NOMO-1 treated with dmso at 0.1 percent for 144 hours (cell line): ENCODE results near the gene PLK2.
A peak's percentile ranks its signal among the peaks of the same experiment; 100 is the strongest.

Experiments
- DNase-seq: peaks from one replicate; lab custom pipeline; 2025; ENCODE audit not compliant: unreplicated experiment; lab: John Stamatoyannopoulos, UW

The PLK2 gene

GRCh38 chr5:58460002-58460731 lies at the start of gene PLK2:
Gene PLK2 (minus strand): TSS chr5:58460086. CDS start chr5:58459959, 127 bp downstream.
- peak; percentile 68 for DNase-seq

GRCh38 chr5:58507715-58508114 lies 47.8 kb upstream of the PLK2 start:
- DNase-seq, result no peak

DNA sequence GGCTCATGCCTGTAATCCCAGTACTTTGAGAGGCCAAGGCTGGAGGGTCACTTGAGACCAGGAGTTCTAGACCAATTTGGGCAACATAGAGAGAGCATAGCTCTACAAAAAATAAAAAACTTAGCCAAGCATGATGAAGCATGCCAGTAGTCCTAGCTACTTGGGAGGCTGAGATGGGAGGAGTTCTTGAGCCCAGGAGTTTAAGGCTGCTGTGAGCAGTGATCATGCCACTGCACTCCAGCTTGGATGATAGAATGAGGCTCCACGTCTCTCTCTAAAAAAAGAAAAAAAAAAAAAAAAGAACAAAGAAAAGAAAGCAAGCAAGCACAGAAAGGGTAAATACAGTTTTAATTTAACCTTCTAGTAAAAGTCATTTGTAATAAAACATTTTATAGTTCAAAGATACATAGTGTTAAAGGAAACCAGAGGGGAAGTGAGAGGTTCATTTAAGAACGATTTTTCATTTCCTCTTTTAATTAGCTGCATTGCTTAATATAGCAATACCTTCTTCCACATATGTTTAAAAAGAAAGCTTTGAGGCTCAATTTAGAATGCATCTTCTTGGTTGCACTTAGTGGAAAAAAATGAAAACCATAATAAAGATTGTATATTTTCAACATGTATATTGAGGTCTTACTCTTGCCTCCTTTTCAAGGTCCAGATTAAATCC lies 46.2 kb upstream of the PLK2 start:
- DNase-seq, result no peak

DNA sequence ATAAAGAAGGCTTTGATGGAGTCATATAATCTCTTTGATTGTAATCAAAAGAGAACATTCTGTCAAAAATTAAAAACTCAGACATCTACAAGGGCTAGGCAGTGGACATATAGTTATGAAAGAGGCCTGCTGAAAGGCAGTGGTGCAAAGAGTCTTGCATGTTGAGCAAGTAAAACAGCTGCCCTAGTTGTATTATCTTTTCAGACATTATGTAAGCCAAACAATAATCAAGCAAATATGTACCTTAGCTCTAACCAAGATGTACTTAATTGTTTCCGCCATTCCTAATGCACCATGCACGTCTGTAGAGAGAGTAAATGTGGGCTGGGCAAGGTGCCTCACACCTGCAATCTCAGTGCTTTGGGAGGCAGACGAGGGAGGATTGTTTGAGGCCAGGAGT lies 45.6 kb upstream of the PLK2 start:
- DNase-seq, result no peak

GRCh38 chr5:58504766-58505165 lies 44.9 kb upstream of the PLK2 start:
- no peak for DNase-seq

GRCh38 chr5:58503390-58504046 lies 43.6 kb upstream of the PLK2 start:
- no peak for DNase-seq

DNA sequence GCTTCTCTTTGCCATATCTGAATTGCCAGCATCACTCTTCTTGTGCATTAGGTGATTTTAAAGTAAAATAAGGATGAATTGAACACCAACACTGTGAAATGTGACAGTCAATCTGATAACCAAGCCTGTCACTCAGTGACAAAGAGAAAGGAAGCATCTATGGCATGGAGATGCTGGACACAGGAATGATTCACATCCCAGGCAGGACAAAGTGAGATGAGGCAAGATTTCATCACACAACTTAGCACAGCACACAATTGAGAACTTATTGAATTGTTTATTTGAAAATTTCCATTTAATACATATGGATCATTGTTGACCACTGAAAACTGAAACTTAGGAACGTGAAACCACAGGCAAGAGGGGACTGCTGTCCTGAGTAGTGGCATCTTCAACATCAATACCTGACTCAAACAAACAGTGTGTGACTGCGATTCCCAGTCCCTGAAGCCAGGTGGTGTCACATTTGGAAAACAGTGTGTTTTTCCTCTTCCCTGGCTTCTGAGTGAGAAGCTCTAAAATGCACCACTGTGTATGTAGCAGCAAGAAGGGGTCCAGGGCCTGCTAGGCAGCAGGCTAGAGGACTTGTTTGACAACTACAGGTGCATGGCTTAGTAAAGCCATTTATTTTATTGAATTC lies 42.0 kb upstream of the PLK2 start:
- no peak for DNase-seq

DNA sequence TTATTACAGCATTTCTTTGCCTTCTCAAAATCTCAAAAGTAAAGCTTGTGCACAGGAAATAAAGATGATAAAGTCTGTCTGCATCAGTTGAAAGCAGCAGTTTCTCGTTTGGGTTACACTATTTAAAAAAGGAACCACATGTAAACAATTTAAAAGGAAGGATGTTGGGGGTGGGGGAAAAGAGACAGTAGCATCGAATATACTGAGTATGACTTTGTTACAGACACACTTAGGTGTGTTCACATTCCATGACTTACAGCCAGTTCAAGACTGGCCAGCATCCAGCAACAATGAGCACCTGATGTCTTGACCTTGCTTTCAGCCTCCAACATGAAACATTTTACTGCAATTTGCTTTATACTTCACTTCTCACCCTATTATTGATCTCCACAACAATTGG lies 40.1 kb upstream of the PLK2 start:
- no peak for DNase-seq

DNA sequence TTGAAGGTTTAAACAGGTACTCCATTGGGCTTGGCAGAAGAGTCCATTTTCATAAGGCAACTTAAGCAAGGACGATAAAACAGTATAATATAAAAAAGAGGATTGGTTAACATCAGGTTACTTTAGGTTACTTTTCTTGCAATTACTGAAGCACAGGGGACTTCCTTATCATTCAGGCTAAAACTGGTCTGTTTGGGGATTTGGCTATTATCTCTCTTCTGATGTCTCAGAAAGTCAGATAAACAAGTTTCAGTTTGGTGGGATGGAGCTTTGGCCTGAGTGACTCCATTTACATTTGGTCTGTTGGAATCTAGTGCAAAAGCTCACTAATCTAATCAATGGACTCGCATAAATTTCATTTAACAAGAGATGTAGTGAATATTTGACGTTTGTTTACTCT lies 39.3 kb upstream of the PLK2 start:
- DNase-seq, result no peak

- DNase-seq, result no peak
Measured at GRCh38 chr5:58498340-58498942, 38.6 kb upstream of the PLK2 start.

DNA sequence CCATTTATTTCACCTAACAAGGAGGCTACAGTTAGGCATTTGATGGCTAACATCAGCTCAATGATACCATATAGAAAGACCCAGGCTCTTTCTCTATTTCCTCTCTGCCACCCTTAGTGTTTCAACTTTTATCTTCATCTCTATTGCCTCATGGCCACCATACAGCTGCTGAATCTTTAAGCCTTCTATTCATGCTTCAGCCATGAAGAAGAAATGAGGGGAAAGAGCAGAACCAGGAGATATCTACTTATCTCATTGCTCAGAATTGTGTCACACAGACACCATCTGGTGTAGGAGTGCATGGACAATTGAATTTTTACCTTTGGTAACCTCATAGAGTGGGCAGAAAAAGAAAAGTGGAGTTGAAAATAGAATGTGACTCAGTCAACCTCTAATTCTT lies 38.0 kb upstream of the PLK2 start:
- no peak for DNase-seq

DNA sequence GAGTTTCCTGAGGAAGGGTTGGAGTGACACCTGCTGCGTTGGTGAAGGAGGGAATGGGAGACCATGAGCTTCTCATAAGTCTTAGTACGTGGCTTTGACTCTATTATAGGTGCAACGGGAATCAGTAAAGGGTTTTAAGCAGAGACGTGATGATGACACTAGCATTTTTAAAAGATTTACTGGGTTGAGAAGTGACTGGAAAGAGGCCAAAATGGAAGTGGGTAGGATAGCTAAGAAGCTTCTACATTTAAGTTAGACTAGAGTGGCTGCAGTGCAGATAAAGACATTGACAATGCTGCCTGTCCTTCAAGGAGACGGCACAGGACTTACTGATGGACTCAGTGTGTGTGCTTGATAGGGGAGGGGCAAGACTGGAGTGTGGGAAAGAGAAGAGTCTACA lies 37.5 kb upstream of the PLK2 start:
- DNase-seq, result no peak

GRCh38 chr5:58496488-58496887 lies 36.6 kb upstream of the PLK2 start:
- DNase-seq, result no peak

DNA sequence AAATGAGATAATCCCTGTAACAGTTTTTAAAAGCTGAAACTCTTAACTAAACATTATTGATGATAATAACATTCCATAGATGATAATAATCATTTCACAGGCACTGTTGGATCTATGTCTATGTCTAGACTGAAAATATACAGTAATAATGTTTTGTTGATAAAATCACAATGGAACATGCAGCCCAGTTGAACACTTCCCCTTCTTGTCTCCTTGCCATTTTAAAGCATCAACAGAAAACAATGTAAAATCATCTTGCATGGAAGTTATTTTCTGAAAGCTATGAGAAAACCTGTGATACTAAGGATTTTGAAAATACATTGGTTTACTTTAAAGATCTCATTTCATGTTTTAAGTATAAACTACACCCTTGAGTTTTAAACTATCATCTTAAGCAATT lies 33.3 kb upstream of the PLK2 start:
- no peak for DNase-seq

DNA sequence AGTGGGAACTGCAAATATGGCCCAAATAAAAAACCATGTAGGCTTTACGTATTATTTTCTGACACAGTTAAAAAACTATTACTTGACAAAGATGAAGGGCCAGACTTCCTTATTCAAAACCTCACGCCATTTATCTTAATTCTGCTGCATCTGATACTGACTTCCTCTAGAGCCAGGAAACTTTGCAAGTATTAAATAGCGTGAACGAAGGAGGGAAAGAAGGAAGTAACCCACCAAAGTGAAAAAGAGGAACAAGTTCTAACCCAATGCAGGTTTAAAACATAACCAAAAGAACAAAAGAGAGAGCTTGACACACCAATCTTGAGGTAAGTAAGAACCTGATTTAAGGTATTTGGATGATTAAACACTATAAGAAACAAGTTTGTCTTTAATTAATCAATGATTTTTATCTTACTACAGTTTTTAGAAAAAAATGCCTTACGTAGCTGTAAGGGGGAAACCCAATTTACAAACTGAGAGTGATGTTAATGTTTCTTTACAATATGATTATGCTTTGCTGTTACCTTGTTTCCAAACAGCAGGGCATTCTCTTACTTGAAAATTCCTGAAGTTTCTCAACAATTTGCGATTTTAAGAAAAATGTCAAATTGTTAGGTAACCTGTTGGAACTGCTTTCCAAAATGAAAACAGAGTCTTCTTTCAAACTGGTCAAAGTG lies 31.5 kb upstream of the PLK2 start, which contains the start of gene GAPT:
TSS of gene GAPT (plus strand) at position 220 of the 677 bp plus-strand sequence. CDS start 3,102 bp downstream, outside the sequence.
- peak; percentile 79 for DNase-seq

DNA sequence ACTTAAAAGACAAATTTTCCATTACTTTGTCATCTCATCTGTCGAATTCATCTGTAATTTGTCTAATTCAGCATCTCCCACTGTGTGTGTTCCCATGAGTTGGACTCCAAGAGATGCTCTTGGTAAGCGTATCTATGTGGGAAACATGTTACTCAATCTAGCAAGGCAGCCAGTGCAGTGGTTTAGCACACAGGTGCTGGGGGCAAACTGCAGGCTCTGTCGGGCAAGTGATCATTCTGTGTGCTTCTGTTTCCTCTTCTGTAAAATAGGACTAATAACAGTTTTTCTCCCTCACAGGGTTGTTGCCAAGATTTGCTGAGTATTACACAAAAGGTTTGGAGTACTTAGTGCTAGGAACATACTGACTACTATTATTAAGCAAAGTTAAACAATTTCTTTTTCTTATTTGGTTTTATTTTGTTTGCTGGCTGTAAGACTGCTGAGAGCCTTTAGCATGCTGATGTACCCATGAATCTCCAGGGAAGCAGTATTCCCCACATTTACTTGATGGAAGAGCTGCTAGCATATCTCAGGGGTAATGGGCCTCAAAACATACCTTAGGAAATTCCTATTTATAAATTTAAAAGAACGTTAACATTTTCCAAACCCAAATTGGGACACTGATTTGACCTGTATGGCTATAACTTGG lies 30.6 kb upstream of the PLK2 start:
- DNase-seq, result peak; percentile 36

- DNase-seq, result no peak
Measured at GRCh38 chr5:58486290-58486689, 26.4 kb upstream of the PLK2 start.

DNA sequence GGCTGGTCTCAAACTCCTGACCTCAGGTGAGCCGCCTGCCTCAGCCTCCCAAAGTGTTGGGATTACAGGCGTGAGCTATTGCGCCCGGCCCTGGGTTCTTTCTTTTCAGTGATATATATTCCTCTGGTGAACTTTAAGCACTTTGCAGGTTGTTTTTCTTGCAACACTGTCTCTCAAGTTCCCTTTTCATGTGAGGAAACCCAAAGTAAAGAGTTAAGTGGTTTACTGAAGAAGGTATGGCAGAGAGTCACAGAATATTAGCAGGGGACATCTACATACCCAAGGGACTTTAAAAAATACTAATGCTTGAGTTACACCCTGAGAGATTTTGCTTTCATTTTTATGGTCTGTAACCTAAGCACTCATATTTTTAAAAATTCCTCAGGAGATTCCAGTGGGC lies 24.6 kb upstream of the PLK2 start:
- peak; percentile 51 for DNase-seq

DNA sequence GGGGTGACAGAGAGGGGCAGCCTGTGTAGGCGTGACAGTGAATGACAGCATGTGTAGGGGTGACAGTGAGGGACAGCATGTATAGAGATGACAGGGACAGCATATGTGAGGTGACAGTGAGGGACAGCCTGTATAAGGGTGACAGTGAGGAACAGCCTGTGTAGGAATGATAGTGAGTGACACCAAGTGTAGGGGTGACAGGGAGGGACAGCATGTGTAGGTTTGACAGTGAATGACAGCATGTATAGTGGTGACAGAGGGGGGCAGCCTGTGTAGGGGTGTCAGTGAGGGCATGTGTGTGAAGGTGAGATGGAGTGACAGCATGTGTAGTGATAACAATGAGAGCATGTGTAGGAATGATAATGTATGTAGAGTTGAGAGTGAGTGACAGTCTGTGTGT lies 22.6 kb upstream of the PLK2 start:
- DNase-seq, result no peak

DNA sequence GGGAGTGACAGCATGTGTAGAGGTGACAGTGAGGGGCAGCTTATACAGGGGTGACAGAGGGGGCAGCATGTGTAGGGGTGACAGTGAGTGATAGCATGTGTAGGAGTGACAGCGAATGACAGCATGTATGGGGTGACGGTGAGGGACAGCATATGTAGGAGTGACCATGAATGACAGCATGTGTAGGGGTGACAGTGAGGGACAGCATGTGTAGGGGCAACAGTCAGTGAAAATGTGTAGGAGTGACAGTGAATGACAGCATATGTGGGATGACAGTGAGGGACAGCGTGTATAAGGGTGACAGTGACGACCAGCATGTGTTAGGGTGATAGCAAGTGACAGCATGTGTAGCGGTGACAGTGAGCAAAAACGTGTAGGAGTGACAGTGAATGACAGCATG lies 21.9 kb upstream of the PLK2 start:
- DNase-seq, result no peak
